BLaER1 treated with 17β-estradiol and CSF1 and Interleukin-3, amounts not matched to agents 10 nM and 100 nM (cell line): ENCODE results near the gene GPSM3.

Experiments
- H3K27ac ChIP-seq, 11 experiments: shearing (Covaris generic); formaldehyde crosslinking; 2 replicates each; pipeline ENCODE4 v1.8.1; 2022
- H3K27me3 ChIP-seq, 11 experiments: shearing (Covaris generic); formaldehyde crosslinking; 2 replicates each; pipeline ENCODE4 v1.8.1; 2022
- H3K36me3 ChIP-seq, 11 experiments: shearing (Covaris generic); formaldehyde crosslinking; 2 replicates each; pipeline ENCODE4 v1.8.1; 2022
- H3K4me1 ChIP-seq, 10 experiments: shearing (Covaris generic); formaldehyde crosslinking; 2 replicates each; pipeline ENCODE4 v1.8.1; 2022
- H3K4me2 ChIP-seq, 11 experiments: shearing (Covaris generic); formaldehyde crosslinking; 2 replicates each; pipeline ENCODE4 v1.8.1; 2022
- H3K4me3 ChIP-seq, 10 experiments: shearing (Covaris generic); formaldehyde crosslinking; 2 replicates each; pipeline ENCODE4 v1.8.1; 2022
- H3K9ac ChIP-seq, 11 experiments: shearing (Covaris generic); formaldehyde crosslinking; 2 replicates each; pipeline ENCODE4 v1.8.1; 2022
- H3K9me3 ChIP-seq, 11 experiments: shearing (Covaris generic); formaldehyde crosslinking; replicated peaks in 1 of 11; 2 replicates each; pipeline ENCODE4 v1.8.1; 2022
- H4K20me1 ChIP-seq, 11 experiments: shearing (Covaris generic); formaldehyde crosslinking; 2 replicates each; pipeline ENCODE4 v1.8.1; 2022
- Cebpa-rat ChIP-seq, 11 experiments: shearing (Covaris generic); IDR thresholded peaks; 2 replicates each; pipeline ENCODE4 v1.8.1; 2022

Gene GPSM3

GRCh38 chr6:32178547-32179440 is 13.6 kb downstream of the GPSM3 start:
- H3K27ac ChIP-seq: peak overlapping the region; percentile 56 to 94 (median 89); a peak in 21 of 22 replicates
- H3K27me3 ChIP-seq: no peaks in the 10 kb centered on the region
- H4K20me1 ChIP-seq: peaks cover 0 to 11% (median 0%) of the 10 kb centered on the region in 11 experiments; a peak in 5 of 22 replicates
- peak overlapping the region; percentile 88 to 99 (median 95) for H3K4me2 ChIP-seq
- peaks cover 48 to 82% (median 70%) of the 10 kb centered on the region in 10 experiments for H3K4me1 ChIP-seq
- no peaks in the 10 kb centered on the region for H3K9me3 ChIP-seq
- peak overlapping the region; percentile 73 to 90 (median 80) for H3K4me3 ChIP-seq
- peaks cover 32 to 46% (median 42%) of the 10 kb centered on the region in 11 experiments for H3K36me3 ChIP-seq
- TF ChIP-seq Cebpa-rat (IDR thresholded peaks at IDR 0.05): no peak
- H3K9ac ChIP-seq: peak overlapping the region; percentile 80 to 90 (median 84)

GRCh38 chr6:32177788-32178546 is 14.5 kb downstream of the GPSM3 start, which contains the start of gene RNF5:
RNF5 (plus strand) TSS chr6:32178405; CDS start chr6:32178512, 107 bp downstream.
- H3K4me2 ChIP-seq: peak within 1 kb of the TSS; percentile 92 to 99 (median 96)
- H3K4me3 ChIP-seq: peak within 1 kb of the TSS; percentile 73 to 90 (median 82)
- peak within 1 kb of the TSS; percentile 80 to 94 (median 90) for H3K27ac ChIP-seq
- H3K9me3 ChIP-seq: no peaks in the 10 kb centered on the region
- H3K9ac ChIP-seq: peak within 1 kb of the TSS; percentile 81 to 92 (median 90)
- no peaks in the 10 kb centered on the region for H3K27me3 ChIP-seq
- TF ChIP-seq Cebpa-rat (IDR thresholded peaks at IDR 0.05): no peak
- H3K4me1 ChIP-seq: peaks cover 56 to 84% (median 77%) of the 10 kb centered on the region in 10 experiments
- peaks cover 0 to 8% (median 0%) of the 10 kb centered on the region in 11 experiments; a peak in 2 of 22 replicates for H4K20me1 ChIP-seq
- peaks cover 24 to 37% (median 34%) of the 10 kb centered on the region in 11 experiments for H3K36me3 ChIP-seq

- Histone ChIP-seq H3K27ac (peak overlapping the region; percentile 80 to 94 (median 90)), H3K36me3 (peaks cover 17 to 30% (median 27%) of the 10 kb centered on the region in 11 experiments), H3K9ac (peak overlapping the region; percentile 81 to 92 (median 90)), H4K20me1 (peaks cover 0 to under 1% (median 0%) of the 10 kb centered on the region in 11 experiments; a peak in 1 of 22 replicates), H3K4me1 (peaks cover 61 to 83% (median 77%) of the 10 kb centered on the region in 10 experiments), H3K27me3 (no peaks in the 10 kb centered on the region), H3K9me3 (no peaks in the 10 kb centered on the region), H3K4me2 (peak overlapping the region; percentile 88 to 98 (median 92)), H3K4me3 (peak overlapping the region; percentile 73 to 90 (median 82))
- no peak for TF ChIP-seq Cebpa-rat (IDR thresholded peaks at IDR 0.05)
Measured at GRCh38 chr6:32177183-32177787, 15.2 kb downstream of the GPSM3 start.

GRCh38 chr6:32176476-32177182 is 15.8 kb downstream of the GPSM3 start:
- H3K9ac ChIP-seq: peak overlapping the region; percentile 81 to 92 (median 90)
- no peak for TF ChIP-seq Cebpa-rat (IDR thresholded peaks at IDR 0.05)
- H3K36me3 ChIP-seq: peaks cover 12 to 25% (median 21%) of the 10 kb centered on the region in 11 experiments
- peak overlapping the region; percentile 88 to 98 (median 92) for H3K4me2 ChIP-seq
- peaks cover 61 to 80% (median 73%) of the 10 kb centered on the region in 10 experiments for H3K4me1 ChIP-seq
- no peaks in the 10 kb centered on the region; a peak in 1 of 22 replicates for H4K20me1 ChIP-seq
- H3K9me3 ChIP-seq: no peaks in the 10 kb centered on the region
- H3K27me3 ChIP-seq: no peaks in the 10 kb centered on the region
- H3K4me3 ChIP-seq: peak overlapping the region; percentile 73 to 90 (median 82)
- peak overlapping the region; percentile 80 to 94 (median 90) for H3K27ac ChIP-seq

GRCh38 chr6:32175711-32176475 is 16.6 kb downstream of the GPSM3 start, which contains the start of gene AGPAT1:
AGPAT1 (minus strand) TSS chr6:32176084; CDS start chr6:32171496, 4,588 bp downstream.
- no peak for TF ChIP-seq Cebpa-rat (IDR thresholded peaks at IDR 0.05)
- peak within 1 kb of the TSS; percentile 73 to 90 (median 82) for H3K4me3 ChIP-seq
- no peaks in the 10 kb centered on the region for H3K9me3 ChIP-seq
- H3K27ac ChIP-seq: peak within 1 kb of the TSS; percentile 80 to 94 (median 90)
- no peaks in the 10 kb centered on the region for H3K27me3 ChIP-seq
- H3K4me1 ChIP-seq: peaks cover 61 to 73% (median 69%) of the 10 kb centered on the region in 10 experiments
- H3K9ac ChIP-seq: peak within 1 kb of the TSS; percentile 86 to 92 (median 90)
- H3K4me2 ChIP-seq: peak within 1 kb of the TSS; percentile 92 to 100 (median 98)
- H3K36me3 ChIP-seq: peaks cover 10 to 25% (median 18%) of the 10 kb centered on the region in 11 experiments
- no peaks in the 10 kb centered on the region; a peak in 1 of 22 replicates for H4K20me1 ChIP-seq

- Histone ChIP-seq H3K9ac (peak overlapping the region; percentile 86 to 92 (median 90)), H3K4me1 (peaks cover 61 to 69% (median 63%) of the 10 kb centered on the region in 10 experiments), H3K4me3 (peak overlapping the region; percentile 73 to 90 (median 82)), H3K27ac (peak overlapping the region; percentile 78 to 94 (median 86)), H3K36me3 (peaks cover 11 to 25% (median 19%) of the 10 kb centered on the region in 11 experiments), H3K27me3 (no peaks in the 10 kb centered on the region), H3K4me2 (peak overlapping the region; percentile 92 to 100 (median 98)), H3K9me3 (no peaks in the 10 kb centered on the region), H4K20me1 (no peaks in the 10 kb centered on the region; a peak in 1 of 22 replicates)
- no peak for TF ChIP-seq Cebpa-rat (IDR thresholded peaks at IDR 0.05)
Measured at GRCh38 chr6:32175322-32175710, 17.1 kb downstream of the GPSM3 start.

- Histone ChIP-seq H3K4me3 (peak overlapping the region in 5 of 10 experiments; percentile 79 to 90 (median 86); a peak in 6 of 20 replicates), H3K4me1 (peaks cover 52 to 64% (median 54%) of the 10 kb centered on the region in 10 experiments), H3K9me3 (no peaks in the 10 kb centered on the region), H3K27ac (no peak overlapping the region), H3K36me3 (peaks cover 18 to 25% (median 21%) of the 10 kb centered on the region in 11 experiments), H3K4me2 (peak overlapping the region; percentile 92 to 100 (median 98)), H3K9ac (no peak overlapping the region), H3K27me3 (no peaks in the 10 kb centered on the region), H4K20me1 (no peaks in the 10 kb centered on the region; a peak in 1 of 22 replicates)
- TF ChIP-seq Cebpa-rat (IDR thresholded peaks at IDR 0.05): no peak
Measured at GRCh38 chr6:32174416-32174815, 18.0 kb downstream of the GPSM3 start.
